Measurements from ENCODE around the gene FAM174C. TPM values are rescaled to one million over a fixed set of nuclear protein-coding genes. Genes with fewer than 3 reads are reported as not detected.

Gene FAM174C
- total RNA-seq, 4 donors from 2014 or later: 47.2 to 69.1 (median 59.3) TPM

DNA sequence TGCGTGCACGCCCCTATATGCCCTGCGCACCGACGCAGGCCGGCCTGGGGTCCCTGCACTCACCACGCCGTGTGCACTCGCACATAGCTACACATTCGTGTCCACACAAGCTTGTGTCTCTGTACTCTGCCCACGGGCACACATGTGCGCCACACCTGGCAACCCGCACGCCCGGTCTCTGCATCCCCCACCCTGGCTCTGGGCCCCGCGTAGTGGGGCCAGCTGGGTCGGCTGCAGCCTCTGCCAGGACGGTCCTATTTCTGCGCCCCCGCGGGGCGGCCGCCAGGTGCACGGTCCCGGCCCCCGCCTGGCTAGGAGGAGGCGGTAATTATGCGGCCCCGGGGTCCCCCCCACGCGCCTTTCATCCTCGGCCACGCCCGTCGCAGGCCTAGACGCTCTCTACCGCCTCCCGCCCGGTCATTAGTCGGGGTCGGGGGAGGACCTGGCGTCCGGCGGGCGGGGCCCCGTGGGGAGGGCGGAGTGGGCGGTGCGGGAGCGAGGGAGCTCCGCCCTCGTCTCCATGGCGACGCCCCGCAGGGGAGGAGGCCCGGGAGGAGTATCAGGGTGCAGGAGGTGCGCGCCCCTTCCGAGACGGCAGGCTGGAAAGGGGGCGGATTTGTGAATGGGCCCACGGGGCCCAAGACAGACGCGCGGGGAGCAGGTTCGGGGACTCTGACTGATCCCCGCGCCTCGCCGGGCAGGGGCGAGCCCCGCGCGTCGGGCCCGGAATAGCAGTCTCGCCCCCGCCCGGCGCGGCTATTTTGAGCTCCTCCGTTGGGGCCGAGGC is 9.0 kb upstream of the FAM174C start:
- no peak for TF ChIP-seq CTCF (IDR thresholded peaks at IDR 0.05)
- DNase-seq (ENCODE audit: low spot score) (no peak), ATAC-seq (ENCODE audit: low FRiP score) (peak; percentile 10)

GRCh38 chr19:1266916-1267476 is 8.3 kb upstream of the FAM174C start:
- ATAC-seq (ENCODE audit: low FRiP score): no peak
- peak in 2 of 3 donors; percentile 79 to 99 for TF ChIP-seq CTCF (IDR thresholded peaks at IDR 0.05)
- DNase-seq (ENCODE audit: low spot score): no peak

DNA sequence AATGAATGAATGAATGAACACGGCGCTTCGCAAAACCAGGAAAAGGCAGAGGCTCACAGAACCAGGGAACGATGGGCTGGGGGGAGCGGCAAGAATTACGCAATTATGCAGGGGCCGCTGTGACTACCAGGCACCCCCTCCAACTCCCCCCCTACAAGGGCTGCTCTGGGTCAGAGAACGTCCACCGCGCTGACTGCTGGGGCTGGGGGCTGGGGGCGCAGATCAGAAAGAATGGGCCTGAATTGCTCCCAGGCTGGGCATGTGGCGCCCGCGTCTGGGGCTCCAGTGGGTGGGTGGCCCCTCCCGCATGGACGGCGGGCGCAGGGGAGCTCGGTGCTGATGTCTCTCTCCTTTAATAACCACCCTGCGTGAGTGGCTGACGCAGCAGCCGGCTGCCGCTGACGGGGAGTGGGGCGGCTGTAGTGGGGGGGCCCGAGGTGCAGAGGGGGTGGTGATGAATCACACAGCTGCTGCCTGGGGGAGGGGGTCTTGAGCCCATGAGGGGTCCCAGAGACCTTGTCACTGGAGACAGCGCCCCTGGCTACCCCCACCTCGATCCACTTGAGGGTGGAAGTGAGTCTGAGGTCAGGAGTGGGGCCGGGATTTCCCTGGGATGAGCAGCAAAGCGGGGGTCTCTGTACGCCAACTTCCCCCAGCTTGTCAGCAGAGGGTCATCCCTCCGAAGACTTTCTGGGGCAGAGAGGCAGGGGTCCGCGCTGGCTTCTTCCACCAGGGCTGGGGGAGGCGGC is 7.7 kb upstream of the FAM174C start:
- ATAC-seq (ENCODE audit: low FRiP score): no peak
- no peak for DNase-seq (ENCODE audit: low spot score)
- TF ChIP-seq CTCF (IDR thresholded peaks at IDR 0.05): no peak

DNA sequence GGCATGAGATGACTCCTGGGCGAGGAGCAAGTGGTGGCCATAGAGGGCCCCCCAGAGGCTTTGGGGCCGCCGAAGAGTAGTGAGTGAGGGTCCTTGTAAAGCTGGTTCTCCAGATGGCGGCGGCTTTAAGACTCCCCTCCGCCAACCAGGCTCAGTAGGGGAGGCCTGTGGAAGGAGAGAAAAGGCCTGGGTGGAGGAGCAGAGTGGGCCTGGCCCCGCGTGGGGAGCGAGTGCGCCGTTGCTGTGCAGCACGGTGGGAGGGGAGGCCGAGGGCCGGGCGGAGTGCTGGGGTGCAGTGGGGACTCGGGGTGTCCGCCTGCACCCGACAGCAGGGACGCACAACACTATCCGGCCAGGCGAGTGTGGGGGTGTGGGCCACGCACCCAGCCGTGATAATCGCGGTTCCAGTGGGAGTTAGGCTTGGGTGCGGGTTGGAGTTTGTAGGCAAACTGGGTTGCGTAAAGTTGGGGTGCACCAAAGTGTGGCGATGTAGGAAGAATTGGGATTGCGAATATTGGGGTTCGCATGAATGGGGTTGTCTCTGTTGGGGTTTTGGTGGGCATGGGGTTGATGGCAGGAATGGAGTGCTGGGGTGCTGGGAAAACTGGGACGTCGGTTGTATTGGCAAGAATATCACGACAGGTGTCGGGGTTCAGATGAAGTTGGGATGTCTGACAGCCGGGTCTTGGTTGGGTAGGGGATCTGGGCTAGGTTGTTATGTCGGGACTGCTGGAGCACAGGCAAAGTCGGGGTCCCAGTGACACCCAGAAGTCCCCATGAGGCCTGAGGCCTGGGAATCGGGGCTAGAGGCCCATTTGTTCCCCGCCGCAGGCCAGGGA is 6.9 kb upstream of the FAM174C start:
- DNase-seq (ENCODE audit: low spot score) (no peak), ATAC-seq (ENCODE audit: low FRiP score) (no peak)
- no peak for TF ChIP-seq CTCF (IDR thresholded peaks at IDR 0.05)

- DNase-seq (ENCODE audit: low spot score) (peak; percentile 99), ATAC-seq (ENCODE audit: low FRiP score) (peak; percentile 53)
- no peak for TF ChIP-seq CTCF (IDR thresholded peaks at IDR 0.05)
These were observed 6.3 kb upstream of the FAM174C start, which contains the start of gene CIRBP for GRCh38 chr19:1269065-1269477. TSS of gene CIRBP (plus strand) at chr19:1269332. CDS start at chr19:1270934, 1,602 bp downstream.

DNA sequence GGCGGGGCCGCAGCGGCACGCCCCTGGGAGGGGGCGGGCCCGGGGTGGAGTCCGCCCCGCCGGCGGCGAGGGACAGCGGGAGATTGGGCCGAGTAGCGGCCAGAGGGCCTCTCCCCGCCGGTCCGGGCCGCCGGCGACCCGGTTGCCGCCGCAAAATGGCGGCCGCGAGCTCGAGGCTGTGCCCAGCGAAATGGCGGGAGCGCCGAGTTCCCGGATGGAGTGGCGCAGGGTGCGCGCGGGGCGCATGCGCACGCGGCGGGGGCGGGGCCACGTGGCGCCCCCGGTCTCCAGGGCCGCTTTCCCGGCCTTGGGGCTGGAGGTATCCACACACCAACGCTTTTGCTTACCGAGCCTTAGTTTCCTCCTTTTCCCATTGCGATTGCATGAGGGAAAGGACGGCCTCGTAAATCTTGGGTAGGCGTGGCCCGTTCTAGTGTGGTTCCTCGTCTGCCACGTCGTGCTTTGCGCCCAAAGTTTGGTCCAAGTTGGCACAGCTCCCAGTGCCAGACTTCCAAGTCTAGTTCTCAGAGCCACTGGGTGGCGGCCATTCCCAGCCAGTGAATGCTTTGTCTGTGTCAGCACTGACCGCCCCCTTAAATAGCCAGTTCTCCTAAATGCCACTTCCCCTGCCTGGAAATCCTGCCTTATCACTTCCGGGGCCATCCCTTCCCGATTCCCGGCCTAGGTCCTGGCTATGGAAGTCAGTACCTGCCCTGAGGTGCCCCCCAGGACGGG is 5.7 kb upstream of the FAM174C start:
- peak; percentile 20 for ATAC-seq (ENCODE audit: low FRiP score)
- DNase-seq (ENCODE audit: low spot score): no peak
- no peak for TF ChIP-seq CTCF (IDR thresholded peaks at IDR 0.05)

Data from omental fat pad (tissue), 4 donors.